GM12801 (cell line): ENCODE measurements around the gene TCEAL8.

Experiments used
- TF ChIP-seq, protein P1 (sequence below): IDR thresholded peaks from one replicate; pipeline ENCODE4 v1.5.1; 2011; ENCODE audit warnings: control low read depth; ENCODE audit not compliant: insufficient read length; ENCODE audit errors: extremely low read depth

Gene TCEAL8

DNA sequence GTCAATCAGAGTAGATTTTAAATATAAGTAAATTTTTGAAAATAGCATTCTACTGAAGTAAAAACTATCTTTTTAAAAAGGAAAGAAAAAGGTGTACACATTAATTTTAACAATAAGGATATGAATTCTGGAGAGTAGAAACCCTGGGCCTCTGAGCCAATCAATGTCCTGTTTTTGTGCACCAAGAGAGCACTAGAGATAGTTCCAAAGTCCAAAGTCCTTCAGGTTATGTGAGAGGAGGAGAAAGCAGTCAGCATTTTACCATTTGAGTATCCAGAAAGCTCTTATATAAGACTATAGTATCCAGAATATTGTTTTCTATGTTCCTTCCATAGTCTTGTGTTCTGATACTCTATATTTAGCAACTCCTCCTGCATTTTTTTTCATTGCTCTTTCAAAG, 3.3 kb upstream of the TCEAL8 start:
- TF ChIP-seq, protein P1, sequence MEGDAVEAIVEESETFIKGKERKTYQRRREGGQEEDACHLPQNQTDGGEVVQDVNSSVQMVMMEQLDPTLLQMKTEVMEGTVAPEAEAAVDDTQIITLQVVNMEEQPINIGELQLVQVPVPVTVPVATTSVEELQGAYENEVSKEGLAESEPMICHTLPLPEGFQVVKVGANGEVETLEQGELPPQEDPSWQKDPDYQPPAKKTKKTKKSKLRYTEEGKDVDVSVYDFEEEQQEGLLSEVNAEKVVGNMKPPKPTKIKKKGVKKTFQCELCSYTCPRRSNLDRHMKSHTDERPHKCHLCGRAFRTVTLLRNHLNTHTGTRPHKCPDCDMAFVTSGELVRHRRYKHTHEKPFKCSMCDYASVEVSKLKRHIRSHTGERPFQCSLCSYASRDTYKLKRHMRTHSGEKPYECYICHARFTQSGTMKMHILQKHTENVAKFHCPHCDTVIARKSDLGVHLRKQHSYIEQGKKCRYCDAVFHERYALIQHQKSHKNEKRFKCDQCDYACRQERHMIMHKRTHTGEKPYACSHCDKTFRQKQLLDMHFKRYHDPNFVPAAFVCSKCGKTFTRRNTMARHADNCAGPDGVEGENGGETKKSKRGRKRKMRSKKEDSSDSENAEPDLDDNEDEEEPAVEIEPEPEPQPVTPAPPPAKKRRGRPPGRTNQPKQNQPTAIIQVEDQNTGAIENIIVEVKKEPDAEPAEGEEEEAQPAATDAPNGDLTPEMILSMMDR: no peak

DNA sequence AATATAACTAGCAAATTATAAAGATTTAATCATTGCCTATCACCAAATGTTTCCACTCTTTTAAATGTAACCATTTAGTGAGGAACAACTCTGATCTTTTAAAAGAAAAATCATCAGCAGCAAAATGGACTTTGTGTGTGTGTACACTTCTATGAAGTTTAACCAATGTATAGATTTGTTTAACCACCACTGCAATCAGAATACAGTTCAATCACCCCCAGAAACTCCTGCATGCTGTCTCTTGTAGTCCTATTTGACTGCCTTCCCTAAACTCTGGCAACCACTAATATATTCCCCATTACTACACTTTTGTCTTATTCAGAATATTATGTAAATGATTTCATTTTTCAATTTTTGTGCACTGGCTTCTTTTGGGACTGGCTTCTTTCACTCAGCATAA, 1.7 kb upstream of the TCEAL8 start:
- TF ChIP-seq, protein P1: no peak

DNA sequence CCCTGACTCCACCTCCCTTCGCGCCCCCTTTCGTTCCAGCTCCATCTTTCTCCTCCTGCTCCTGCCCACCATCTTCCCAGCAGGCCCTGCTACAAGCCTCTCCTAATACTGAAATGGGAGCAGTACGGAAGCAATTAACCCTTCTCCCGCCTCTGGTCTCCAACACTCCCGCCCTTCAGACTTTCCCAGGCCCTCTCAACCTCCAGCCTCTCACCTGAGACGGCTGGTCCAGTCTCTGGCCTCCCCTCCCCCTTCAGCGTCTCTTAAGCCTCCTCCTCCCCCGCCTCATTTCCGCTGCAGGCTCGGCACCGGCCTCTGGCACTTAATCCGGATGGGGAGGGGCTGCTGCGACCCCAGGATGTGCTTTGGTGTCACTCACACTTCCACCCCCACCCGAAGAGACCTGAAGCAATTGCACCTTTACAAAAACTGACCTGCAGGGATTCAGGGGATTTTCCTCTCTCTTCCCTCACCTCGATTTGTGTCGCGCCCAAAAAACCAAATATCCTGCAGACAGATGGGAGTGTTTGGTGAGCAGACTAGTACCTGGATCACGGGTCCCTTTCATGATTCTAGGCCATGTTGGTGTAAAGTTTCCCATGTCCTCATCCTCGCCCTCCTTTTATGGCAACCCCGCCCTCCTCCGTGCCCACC, 657 bp downstream of the TCEAL8 start:
- TF ChIP-seq, protein P1: no peak

DNA sequence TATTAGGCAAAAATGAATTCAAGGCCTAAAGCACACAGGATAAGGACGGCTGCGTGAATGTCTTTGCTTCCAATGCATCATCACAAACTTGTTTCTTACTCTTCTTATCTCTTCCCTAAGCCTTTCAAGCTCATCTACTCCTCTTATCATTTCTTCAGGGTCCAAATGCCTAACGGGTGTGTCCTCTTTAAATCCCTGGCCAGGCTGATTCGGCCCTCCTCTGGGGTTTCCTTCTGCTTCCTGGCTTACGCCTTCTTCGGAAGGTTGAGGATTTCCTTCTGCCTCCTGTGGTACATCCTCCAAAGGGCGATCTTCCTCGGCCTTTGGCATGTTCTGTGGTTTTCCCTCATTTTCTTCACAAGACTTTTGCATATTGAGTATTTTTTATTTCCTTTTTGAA, 1.3 kb downstream of the TCEAL8 start:
- TF ChIP-seq, protein P1: no peak

DNA sequence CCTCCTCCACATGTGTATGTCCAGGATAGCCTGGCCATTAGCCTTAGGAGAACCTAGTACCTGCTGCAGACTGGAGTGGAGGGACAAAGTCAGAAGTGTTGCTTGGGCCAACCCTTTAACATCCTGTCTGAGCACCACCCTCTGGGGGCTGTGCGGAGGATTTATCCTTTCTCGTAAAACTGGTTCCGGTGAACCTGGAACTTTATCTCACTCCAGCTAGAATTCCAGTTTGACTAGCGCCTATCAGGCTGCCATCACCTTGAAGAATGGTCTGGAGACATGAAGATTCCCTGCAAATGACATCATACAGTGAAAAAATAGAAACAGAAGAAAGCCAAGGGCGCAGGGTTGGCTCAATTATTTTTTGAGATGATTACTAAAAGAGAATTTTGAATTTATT, 4.0 kb downstream of the TCEAL8 start:
- TF ChIP-seq, protein P1: no peak

DNA sequence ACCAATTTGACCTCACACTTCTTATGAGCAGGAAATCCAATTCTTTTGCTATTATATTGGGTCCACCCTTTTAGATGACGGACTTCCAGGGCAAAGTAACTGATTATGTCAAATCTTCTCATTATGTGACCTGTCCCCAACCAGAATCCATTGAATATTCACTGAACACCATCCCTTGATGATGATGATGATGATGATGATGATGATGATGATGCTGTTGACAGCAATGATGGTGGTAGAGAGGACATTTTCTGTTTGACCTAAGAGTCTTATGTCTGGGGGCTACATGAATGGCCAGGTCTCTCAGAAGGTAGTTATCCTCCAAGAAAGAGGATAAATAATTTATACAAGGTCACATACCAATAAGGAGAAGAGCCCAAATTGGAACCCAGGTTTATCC, 5.2 kb downstream of the TCEAL8 start:
- TF ChIP-seq, protein P1: no peak

DNA sequence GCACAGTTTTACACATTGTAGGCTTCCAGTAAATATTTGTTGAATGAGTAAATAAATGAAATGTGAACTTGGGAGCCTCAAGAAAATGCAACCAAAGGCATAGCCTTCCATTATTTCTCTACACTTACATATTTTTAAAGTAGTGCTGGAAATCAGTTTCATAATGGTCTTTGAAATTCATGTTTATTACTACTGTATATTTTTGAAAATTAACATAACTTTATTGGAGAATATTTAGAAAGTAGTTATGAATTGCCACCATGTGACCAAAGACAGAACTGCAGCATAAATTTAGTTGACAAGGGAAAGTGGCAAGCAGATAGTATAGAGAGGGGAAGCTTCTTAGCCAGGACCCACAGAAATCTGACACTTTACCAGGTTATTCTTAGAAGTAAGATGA, 6.4 kb downstream of the TCEAL8 start:
- TF ChIP-seq, protein P1: no peak
